ENCODE data around the gene ADAMTS12.

- TF ChIP-seq EZH2phosphoT487 (IDR thresholded peaks at IDR 0.05; ENCODE audit: borderline replicate concordance, low read depth, low read length) = no peak
- no peak for TF ChIP-seq CTCF (conservative IDR thresholded peaks at IDR 0.05; ENCODE audit: low read length)
These were observed 375.4 kb downstream of the ADAMTS12 start for GRCh38 chr5:33516421-33516820.

All from OCI-LY7 (cell line).